ENCODE results near the gene SPATS2L.

GRCh38 chr2:200454927-200455801 lies 148.7 kb downstream of the SPATS2L start:
- TF ChIP-seq CTCF (IDR thresholded peaks at IDR 0.05; ENCODE audit: insufficient read depth, low read length, poor library complexity, severe bottlenecking): no peak
- no peak for TF ChIP-seq EZH2phosphoT487 (conservative IDR thresholded peaks at IDR 0.05; ENCODE audit: low read length)
